Activated naive CD8-positive, alpha-beta T cell treated with anti-CD3 and anti-CD28 coated beads, Interleukin-2, amount 50 U/mL, for 24 hours (primary cell): ENCODE results near the gene SMIM24.
"Not testable (repeated sequence)": the region's sequence is repeated elsewhere in the genome, so short reads cannot be mapped to it uniquely, and the experiment has no call there.

ENCODE experiments used
- ATAC-seq: fragments of 150-1000 bp; cut with Tn5 transposase; one replicate; pipeline ENCODE4 v1.10.0; 2021
- DNase-seq: peaks from one replicate; pipeline ENCODE4 v3.0.0; 2021
- H3K27ac Mint-ChIP-seq: one replicate; pipeline ENCODE4 v1.8.0; 2021; ENCODE audit warnings: mild to moderate bottlenecking, mixed read lengths
- H3K27me3 Mint-ChIP-seq: one replicate; pipeline ENCODE4 v1.8.0; 2021; ENCODE audit warnings: mixed read lengths
- H3K36me3 Mint-ChIP-seq: one replicate; pipeline ENCODE4 v1.8.0; 2021; ENCODE audit warnings: low read depth, mixed read lengths
- H3K4me1 Mint-ChIP-seq: one replicate; pipeline ENCODE4 v1.8.0; 2021; ENCODE audit warnings: mixed read lengths
- H3K4me3 Mint-ChIP-seq: one replicate; pipeline ENCODE4 v1.8.0; 2021; ENCODE audit warnings: mild to moderate bottlenecking, moderate library complexity, mixed read lengths
- H3K9me3 Mint-ChIP-seq: one replicate; pipeline ENCODE4 v1.8.0; 2021; ENCODE audit warnings: mixed read lengths

Gene SMIM24

GRCh38 chr19:3463714-3464586 is 16.4 kb downstream of the SMIM24 start:
- no peak for ATAC-seq
- H3K36me3 Mint-ChIP-seq: peaks cover 6% of the 10 kb centered on the region
- no peak for DNase-seq
- H3K4me1 Mint-ChIP-seq: no peaks in the 10 kb centered on the region
- H3K27me3 Mint-ChIP-seq: no peaks in the 10 kb centered on the region
- H3K9me3 Mint-ChIP-seq: no peaks in the 10 kb centered on the region
- H3K27ac Mint-ChIP-seq: no peak overlapping the region
- H3K4me3 Mint-ChIP-seq: no peak overlapping the region

DNA sequence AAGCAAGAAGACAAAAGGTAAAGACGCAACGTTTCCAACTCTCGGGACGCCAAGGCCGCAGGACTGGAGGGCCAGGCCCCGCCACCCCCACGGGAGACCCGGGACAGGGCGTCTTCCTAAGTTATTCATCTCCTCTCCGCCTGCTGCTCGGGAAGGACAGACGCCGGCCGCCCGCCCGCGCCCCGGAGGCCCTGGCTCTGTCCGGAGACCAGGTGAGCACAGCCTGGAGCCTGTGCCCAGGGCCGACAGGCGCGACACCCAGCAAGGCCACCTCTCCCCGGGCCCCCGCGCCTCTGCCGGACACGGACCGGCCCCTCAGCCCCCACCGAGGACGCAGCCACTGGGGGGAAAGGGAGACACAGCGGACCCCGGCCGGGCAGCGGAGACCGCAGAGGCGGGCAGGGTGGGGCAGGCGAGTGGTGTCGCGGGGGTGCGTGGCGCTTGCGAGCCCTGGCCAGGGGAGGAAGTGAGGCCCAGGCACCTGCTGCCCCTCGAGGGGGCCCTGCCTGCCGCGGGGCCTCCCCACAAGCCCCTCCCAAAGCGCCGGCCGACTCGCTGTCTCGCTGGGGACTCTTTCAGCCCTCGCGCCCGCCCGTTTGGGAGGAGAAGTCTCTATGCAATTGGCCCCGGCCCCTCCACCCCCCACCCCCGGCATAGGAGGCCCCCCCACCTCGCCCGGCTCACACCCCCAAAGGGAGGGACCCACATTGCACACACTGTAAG is 17.2 kb downstream of the SMIM24 start:
- no peaks in the 10 kb centered on the region for H3K4me1 Mint-ChIP-seq
- no peak for ATAC-seq
- H3K27ac Mint-ChIP-seq: no peak overlapping the region
- H3K4me3 Mint-ChIP-seq: no peak overlapping the region
- no peaks in the 10 kb centered on the region for H3K27me3 Mint-ChIP-seq
- H3K36me3 Mint-ChIP-seq: peaks cover 6% of the 10 kb centered on the region
- DNase-seq: no peak
- no peaks in the 10 kb centered on the region for H3K9me3 Mint-ChIP-seq

DNA sequence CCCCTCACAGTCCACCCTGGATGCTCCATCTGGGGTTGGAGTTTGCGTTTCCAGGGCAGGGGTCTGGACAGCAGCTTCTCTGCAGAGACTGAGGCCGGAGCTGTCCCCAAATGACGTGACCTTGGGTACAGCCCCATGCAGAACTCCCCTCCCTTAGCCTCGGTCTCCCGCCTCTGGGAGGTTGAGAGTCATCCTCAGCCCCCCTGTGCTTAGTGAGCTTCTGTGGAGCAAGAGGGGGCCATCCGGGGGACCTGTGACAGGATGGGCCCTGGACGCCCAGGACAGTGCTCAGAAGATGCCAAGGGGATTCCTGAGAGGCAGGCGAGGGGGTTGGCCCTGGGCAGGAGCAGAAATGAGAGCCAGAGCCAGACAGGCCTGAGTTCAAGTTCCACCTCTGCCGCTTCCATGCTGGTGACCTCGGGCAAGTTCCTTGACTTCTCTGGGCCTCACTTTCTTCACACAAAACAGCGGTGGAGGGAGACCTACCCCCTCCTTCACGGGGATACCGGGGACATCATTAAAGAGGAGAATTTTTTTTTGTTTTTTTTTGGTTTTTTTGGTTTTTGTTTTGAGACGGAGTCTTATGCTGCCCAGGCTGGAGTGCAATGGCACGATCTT is 20.3 kb downstream of the SMIM24 start:
- Mint-ChIP-seq H3K4me3 (no peak overlapping the region), H3K27me3 (no peaks in the 10 kb centered on the region), H3K36me3 (peaks cover 3% of the 10 kb centered on the region), H3K27ac (no peak overlapping the region), H3K4me1 (no peaks in the 10 kb centered on the region), H3K9me3 (no peaks in the 10 kb centered on the region)
- ATAC-seq: no peak
- no peak for DNase-seq

GRCh38 chr19:3459089-3459881 is 21.0 kb downstream of the SMIM24 start:
- DNase-seq (no peak), ATAC-seq (no peak)
- Mint-ChIP-seq H3K36me3 (peaks cover 3% of the 10 kb centered on the region), H3K4me3 (no peak overlapping the region), H3K27me3 (no peaks in the 10 kb centered on the region), H3K27ac (no peak overlapping the region), H3K4me1 (no peaks in the 10 kb centered on the region), H3K9me3 (no peaks in the 10 kb centered on the region)

DNA sequence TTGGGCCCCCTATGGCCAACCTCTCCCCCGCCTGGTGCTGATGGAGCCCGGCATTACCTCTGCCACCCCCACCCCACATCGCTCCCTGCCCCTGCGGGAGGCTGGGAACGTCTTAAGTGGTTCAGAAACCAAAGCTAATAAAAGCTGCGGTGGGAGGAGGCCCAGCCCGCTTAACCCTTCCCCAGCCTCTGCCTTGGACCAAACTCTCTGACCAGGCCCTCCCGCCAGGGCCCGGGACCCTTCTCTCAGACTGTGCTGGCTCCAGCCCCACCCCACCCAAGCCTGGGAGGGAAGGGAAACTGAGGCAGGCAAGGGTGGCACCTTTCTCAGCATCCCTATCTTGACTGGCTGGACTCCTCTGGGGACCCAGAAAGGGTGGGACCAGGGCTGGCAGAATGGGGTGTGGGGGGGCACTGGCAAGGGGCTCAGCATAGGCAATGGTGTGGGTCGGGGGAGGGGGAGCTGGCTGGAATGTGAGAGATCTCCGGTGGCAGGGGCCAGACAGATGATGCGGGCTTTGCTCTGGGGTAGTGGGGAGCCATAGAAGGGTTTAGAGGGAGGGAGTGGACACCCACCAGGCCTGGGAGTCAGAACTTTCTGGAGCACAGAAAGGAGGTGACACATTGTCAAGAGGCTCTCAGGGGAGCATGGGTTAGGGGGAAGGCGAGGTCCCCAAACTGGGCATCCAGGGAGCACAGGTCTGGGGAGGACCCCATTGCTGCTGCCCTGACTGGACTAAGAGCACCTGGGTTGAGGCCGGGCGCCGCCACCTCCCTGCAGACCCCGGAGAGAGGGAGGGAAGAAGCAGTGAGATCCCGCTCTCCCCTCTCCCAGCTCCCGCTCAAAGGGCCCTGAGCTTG is 21.9 kb downstream of the SMIM24 start:
- H3K27me3 Mint-ChIP-seq: no peaks in the 10 kb centered on the region
- no peak for ATAC-seq
- H3K36me3 Mint-ChIP-seq: peaks cover 3% of the 10 kb centered on the region
- no peak for DNase-seq
- H3K9me3 Mint-ChIP-seq: no peaks in the 10 kb centered on the region
- H3K27ac Mint-ChIP-seq: no peak overlapping the region
- no peaks in the 10 kb centered on the region for H3K4me1 Mint-ChIP-seq
- H3K4me3 Mint-ChIP-seq: no peak overlapping the region

DNA sequence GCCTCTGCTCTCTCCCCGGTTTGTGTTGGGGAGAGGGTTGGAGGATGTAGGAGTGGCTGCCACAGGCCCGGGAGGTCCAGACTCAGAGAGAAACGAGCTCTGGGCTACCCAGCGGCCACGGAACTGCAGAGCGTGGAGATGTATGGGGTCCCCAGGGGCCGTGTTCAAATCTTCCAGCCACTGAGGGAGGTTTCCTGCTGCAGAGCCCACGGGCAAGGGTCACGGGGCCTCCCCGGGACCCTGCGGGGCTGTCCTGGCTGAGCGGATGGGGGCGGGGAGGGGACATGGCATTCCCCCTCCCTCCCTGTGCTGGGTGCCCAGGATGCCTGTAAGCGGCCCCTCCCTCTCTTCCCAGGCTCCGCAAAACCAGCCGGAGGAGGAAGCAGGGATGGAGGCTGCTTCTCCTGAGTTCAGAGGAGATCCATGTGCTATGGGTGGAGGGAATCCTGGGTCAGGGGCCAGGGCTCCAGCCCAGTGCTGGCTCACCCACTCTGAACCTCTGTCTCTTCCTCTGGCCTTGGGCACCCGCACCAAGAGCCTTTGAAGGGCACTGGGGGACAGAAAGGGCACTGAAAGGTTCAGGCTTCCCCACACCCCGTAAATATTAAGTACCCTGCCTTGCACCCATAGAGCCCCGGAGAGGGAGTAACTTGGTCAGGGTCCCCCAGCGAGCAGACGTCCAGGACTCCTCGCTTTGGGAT is 22.6 kb downstream of the SMIM24 start:
- ATAC-seq (no peak), DNase-seq (no peak)
- no peaks in the 10 kb centered on the region for H3K27me3 Mint-ChIP-seq
- H3K4me3 Mint-ChIP-seq: no peak overlapping the region
- H3K27ac Mint-ChIP-seq: no peak overlapping the region
- no peaks in the 10 kb centered on the region for H3K9me3 Mint-ChIP-seq
- H3K36me3 Mint-ChIP-seq: peaks cover 5% of the 10 kb centered on the region
- no peaks in the 10 kb centered on the region for H3K4me1 Mint-ChIP-seq

DNA sequence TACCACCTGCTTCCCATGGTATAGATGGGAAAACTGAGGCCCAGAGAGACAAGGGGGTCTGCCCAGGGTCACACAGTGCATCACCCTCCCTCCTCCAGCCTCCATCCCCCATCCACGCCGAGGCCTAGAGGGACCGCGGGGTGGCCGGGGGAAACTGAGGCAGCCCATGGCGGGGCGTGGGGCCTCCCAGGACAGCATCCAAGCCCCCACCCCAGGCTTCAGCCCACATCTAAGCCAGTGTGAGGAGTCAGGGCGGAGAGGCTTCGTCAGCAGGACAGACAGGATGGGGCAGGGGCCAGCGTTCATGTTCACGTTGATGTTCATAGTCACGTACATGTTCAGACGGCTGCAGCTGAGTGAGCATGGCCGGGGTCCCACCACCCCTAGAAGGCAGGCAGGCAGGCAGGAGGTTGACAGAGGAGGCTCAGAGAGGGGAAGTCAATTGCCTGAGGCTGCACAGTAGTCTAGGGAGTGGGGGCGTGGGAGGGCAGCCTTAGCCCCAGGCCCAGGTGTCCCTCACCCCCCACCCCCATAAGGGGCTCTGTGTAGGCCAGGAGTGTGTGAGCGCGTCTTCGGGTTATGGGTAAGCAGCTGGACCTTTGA is 23.3 kb downstream of the SMIM24 start:
- DNase-seq (no peak), ATAC-seq (no peak)
- H3K4me1 Mint-ChIP-seq: no peaks in the 10 kb centered on the region
- no peak overlapping the region for H3K27ac Mint-ChIP-seq
- no peaks in the 10 kb centered on the region for H3K27me3 Mint-ChIP-seq
- peaks cover 6% of the 10 kb centered on the region for H3K36me3 Mint-ChIP-seq
- no peaks in the 10 kb centered on the region for H3K9me3 Mint-ChIP-seq
- H3K4me3 Mint-ChIP-seq: no peak overlapping the region

GRCh38 chr19:3455960-3456601 is 24.2 kb downstream of the SMIM24 start:
- H3K4me3 Mint-ChIP-seq: no peak overlapping the region
- no peaks in the 10 kb centered on the region for H3K9me3 Mint-ChIP-seq
- peaks cover 6% of the 10 kb centered on the region for H3K36me3 Mint-ChIP-seq
- ATAC-seq (no peak), DNase-seq (no peak)
- H3K4me1 Mint-ChIP-seq: no peaks in the 10 kb centered on the region
- H3K27me3 Mint-ChIP-seq: no peaks in the 10 kb centered on the region
- no peak overlapping the region for H3K27ac Mint-ChIP-seq

DNA sequence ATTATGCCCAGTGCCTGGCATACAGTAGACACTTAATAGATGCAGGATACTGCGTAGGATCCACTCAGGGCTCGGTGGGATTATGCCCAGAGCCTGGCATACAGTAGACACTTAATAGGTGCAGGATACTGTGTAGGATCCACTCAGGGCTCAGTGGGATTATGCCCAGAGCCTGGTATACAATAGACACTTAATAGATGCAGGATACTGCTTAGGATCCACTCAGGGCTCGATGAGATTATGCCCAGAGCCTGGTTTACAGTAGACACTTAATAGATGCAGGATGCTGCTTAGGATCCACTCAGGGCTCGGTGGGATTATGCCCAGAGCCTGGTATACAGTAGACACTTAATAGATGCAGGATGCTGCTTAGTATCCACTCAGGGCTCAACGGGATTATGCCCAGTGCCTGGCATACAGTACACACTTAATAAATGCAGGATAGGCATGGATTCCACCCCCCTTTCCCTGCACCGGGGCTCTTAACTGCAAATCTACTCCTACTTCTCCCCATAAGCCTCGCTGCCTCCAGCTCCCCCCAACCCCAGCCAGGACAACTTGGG is 24.9 kb downstream of the SMIM24 start:
- no peak overlapping the region for H3K27ac Mint-ChIP-seq
- no peak for ATAC-seq
- no peak for DNase-seq
- H3K4me1 Mint-ChIP-seq: no peaks in the 10 kb centered on the region
- H3K4me3 Mint-ChIP-seq: no peak overlapping the region
- no peaks in the 10 kb centered on the region for H3K27me3 Mint-ChIP-seq
- no peaks in the 10 kb centered on the region for H3K9me3 Mint-ChIP-seq
- H3K36me3 Mint-ChIP-seq: peaks cover 12% of the 10 kb centered on the region

DNA sequence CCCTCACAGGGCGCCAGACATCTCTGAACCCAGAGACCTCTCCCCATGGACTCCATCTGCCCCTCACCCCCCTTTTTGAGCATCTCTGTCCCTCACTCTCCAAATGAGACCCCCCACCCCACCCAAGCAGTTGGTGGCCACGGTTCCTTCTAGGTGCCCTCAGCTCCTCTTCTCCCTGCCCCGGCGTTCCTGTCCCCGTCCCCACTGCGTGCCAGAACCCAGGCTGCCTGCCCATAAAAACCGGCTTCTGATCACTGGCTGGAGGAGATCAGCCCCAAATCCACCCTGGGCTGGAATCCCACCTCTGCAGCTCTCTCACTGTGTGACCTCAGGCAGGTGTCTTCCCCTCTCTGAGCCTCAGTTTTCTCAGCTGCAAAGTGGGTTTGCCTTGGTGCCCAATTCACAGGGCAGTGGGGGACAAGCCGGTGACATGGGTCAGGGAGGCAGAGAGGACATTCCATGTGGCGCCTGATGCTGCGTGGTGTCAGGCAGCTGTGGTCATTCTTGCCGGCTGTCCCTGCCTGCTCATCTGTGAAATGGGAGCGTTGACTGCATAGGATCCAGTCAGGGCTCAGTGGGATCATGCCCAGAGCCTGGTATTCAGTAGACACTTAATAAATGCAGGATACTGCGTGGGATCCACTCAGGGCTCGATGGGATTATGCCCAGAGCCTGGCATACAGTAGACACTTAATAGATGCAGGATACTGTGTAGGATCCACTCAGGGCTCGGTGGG is 25.5 kb downstream of the SMIM24 start:
- Mint-ChIP-seq H3K27ac (no peak overlapping the region), H3K4me1 (no peaks in the 10 kb centered on the region), H3K9me3 (no peaks in the 10 kb centered on the region), H3K4me3 (no peak overlapping the region), H3K27me3 (no peaks in the 10 kb centered on the region), H3K36me3 (peaks cover 13% of the 10 kb centered on the region)
- DNase-seq (no peak), ATAC-seq (no peak)

DNA sequence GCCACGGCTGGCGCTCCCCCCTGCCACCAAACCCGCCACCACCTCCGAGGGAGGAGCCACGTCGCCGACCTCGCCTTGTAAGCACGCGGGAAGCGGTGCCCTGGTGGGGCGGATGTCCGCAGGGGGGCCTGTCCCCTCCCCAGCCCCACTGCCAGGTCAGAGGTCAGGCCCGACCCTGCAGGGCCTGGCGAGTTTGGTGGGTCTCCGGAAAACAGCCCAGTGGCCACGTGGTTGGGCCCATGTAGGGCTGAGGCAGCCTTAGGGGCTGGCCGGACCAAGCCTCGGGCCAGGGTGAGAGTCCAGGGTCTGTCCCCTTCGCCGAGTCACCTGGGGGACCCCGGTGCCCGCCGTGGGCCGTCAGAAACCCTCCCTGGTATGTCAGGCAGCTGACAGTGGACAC is 26.5 kb downstream of the SMIM24 start:
- DNase-seq: no peak
- H3K9me3 Mint-ChIP-seq: no peaks in the 10 kb centered on the region
- H3K27me3 Mint-ChIP-seq: no peaks in the 10 kb centered on the region
- no peak overlapping the region for H3K27ac Mint-ChIP-seq
- peaks cover 13% of the 10 kb centered on the region for H3K36me3 Mint-ChIP-seq
- no peak overlapping the region for H3K4me3 Mint-ChIP-seq
- no peak for ATAC-seq
- no peaks in the 10 kb centered on the region for H3K4me1 Mint-ChIP-seq

- peaks cover 13% of the 10 kb centered on the region for H3K36me3 Mint-ChIP-seq
- DNase-seq, H3K9me3 Mint-ChIP-seq, H3K27me3 Mint-ChIP-seq, H3K4me1 Mint-ChIP-seq, H3K27ac Mint-ChIP-seq, H3K4me3 Mint-ChIP-seq, ATAC-seq: not testable (repeated sequence)
Measured at GRCh38 chr19:3452942-3453214, 27.4 kb downstream of the SMIM24 start.
